HG02678 (cell line): ENCODE data around the gene ORMDL1.

Experiments
- ATAC-seq: cut with Tn5 transposase; IDR thresholded peaks from one replicate; pipeline ENCODE4 v1.9.1; 2021; ENCODE audit warnings: mild to moderate bottlenecking, moderate library complexity; ENCODE audit not compliant: unreplicated experiment

The ORMDL1 gene, protein sequence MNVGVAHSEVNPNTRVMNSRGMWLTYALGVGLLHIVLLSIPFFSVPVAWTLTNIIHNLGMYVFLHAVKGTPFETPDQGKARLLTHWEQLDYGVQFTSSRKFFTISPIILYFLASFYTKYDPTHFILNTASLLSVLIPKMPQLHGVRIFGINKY

DNA sequence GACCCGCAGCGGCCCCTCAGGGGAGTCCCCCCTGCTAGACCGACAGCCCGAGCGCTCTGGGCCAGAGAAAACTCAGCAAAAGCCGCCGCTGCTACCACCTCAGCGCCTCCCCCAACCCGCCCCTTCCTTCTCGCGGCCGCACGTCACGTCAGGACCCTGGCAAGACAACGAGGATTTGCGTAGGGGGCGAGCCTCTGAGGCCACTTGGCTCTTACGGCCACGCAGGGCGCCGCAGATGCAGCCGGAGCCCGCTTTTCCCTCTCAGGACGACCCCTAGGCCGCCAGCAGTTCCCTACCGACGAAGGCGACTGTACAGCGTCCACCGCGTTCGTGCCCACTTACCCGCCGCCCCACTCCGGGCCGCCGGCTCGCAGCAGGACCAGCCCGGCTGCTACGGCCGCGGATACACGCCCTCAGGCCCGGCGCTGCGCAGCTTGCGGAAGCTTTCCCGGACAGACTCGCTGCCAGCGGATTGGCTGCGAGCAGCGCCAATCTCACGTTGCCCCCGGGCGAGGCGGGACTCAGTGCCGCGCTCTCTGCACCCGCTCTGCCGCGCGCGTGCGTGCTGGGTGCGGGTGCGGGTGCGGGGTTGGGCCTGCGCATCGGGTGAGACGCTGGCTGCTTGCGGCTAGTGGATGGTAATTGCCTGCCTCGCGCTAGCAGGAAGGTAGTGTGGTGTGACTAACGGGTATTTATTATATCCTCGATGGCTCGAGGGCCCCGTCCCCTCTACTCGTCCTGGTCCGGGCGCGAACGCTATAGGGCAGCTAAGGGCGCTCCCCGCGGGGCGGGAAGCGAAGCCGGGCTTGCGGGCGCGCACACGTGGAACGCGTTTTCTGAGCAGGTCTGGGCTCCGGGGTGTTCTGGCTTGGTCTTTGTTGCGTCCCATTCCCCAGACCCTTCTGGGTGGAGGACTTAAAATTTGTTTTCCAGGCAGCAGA is at the start of gene ORMDL1, which contains the start of gene PMS1:
Gene ORMDL1 (minus strand): TSS at position 413 of the 941 bp plus-strand sequence. CDS start 1,744 bp downstream, outside the sequence.
Gene PMS1 (plus strand): TSS at position 524 of the 941 bp plus-strand sequence. CDS start 7,360 bp downstream, outside the sequence.
- peak; percentile 92 for ATAC-seq

DNA sequence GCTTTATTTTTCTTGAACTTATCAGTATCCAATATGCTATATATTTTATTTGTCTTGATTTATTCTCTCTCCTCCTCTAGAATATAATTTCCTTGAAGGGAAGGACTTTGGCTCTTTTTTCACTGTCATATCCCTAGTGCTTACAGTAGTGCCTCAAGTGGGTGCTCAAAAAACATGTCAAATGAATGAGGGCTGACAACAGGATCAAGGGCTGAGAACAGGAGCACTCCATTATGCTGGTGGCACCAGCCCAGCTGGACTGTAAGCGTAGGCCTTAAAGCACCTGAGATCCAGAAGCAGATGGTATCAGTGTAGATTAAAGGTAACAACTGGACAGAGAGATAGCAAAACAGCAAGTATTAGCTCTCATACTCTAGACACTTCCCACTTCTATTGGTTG is 46.4 kb upstream of the ORMDL1 start:
- ATAC-seq, result no peak

DNA sequence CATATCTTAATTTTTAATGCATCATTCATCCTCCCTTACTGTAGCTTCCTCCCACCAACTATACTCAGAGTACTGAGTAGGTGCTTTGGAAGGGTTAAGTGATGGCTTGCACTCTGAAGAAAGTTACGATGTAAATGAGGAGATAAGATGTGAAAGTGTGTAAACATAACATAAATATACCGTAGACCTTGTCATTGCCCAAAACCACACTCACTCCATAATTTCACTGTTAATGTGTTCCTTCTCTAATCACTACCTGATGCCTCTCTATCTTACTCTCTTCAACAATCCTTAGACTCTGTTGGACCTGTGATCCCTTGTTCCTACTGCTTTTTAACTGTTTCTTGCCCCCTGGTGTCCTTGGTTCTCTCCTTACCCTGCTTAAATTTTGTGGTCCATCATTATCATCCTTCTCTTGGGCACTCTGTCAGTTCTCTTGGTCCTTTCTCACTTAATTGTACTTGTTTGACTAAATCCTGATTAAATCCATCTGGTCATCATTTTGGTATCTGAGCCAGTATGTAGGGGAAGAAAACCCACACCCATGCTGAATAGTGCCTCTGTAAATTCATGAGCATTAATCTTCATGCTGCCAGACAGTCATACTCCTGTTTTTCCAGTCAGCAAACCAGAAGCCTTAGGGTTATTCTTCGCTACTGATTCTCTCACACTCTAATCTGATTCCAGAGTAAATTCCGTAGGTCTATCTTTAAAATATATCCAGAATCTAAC is 45.1 kb upstream of the ORMDL1 start:
- no peak for ATAC-seq

DNA sequence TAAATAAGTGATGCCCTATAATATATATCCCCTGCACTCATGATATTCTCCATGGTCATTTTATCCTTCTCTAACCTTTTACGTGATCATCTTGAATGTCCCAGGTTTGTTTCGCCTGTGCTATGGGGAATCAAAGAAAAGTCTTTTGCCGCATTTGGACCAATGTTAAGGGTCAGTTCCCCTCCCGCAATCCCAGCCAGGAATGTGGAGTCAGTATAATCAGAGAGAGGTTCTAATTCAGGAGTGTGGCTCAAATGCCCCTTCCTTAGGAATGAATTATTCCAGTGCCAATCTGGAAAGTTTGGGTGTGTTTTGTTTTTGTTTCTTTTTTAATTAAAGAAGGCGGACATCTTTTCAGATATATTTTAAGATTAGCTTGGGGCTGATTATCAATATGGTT is 41.9 kb upstream of the ORMDL1 start:
- ATAC-seq, result no peak

DNA sequence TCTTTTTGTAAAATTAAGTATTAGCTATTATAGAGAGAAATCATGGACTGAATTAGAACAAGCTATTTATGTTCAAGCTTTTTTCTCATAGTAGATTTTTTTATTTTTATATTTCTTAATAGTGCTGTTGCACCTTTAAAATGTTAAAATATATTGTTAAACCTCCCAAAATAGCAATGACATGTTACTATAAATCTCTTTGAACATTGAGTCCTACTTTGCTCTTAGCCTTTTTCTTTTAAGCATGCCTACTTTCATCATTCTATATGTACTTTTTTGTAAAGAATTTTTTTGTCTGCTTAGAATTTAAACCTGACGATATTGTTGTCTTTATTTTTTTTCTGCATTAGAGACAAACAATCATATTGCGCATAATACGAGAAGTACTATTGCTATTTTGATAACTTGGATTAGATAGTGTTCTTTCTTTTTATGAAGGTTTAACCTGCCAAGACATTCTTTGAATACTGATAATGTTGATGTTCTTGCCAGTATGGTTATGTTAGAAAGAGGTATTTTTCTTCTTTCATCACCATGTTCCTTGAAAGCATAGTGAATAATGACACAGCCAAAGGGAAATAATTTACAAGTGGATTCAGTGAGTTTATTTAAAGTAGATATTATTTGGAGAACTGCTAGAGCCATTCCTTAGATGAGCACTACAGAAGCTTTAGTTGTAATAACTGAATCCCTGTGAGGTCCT is 40.7 kb upstream of the ORMDL1 start:
- no peak for ATAC-seq

DNA sequence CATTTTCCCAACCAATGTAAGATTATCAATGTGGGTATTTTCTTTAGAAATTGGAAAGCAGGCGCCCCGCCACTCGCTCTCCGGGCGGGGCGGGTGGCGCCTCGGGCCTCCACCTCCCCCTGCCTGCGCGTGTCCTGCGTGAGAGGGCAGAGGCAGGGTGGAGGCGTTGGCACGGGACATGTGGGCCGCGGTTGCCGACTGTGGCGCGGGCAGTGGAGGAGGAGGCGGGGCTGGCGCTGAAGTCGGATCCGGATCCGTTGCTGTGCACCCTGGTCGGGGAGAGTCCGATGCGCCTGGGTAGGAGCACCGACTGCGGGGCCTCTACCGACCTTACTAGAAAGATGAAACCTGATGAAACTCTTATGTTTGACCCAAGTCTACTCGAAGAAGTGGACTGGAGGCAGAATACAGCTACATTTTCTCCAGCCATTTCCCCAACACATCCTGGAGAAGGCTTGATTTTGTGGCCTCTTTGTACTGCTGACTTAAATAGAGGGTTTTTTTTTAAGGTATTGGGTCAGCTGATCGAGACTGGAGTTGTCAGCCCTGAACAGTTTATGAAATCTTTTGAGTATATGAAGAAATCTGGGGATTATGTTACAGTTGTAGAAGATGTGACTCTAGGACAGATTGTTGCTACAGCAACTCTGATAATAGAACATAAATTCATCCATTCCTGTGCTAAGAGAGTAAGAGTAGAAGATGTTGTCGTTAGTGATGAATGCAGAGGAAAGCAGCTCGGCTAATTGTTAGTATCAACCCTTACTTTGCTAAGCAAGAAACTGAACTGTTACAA is 38.0 kb upstream of the ORMDL1 start:
- ATAC-seq, result no peak

DNA sequence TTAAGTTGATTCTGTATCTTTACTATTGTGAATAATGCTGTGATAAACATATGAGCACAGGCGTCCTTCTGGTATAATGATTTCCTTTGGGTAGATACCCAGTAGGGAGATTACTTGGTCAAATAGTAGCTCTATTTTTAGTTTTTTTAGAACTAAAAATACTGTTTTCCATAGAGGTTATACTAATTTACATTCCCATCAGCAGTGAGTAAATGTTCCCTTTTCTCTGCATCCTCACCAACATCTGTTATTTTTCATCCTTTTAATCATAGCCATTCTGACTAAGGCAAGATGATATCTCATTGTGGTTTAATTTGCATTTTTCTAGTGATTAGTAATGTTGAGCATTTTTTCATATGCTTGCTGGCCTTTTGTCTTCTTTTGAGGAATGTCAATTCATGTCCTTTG is 35.2 kb upstream of the ORMDL1 start:
- ATAC-seq, result no peak

DNA sequence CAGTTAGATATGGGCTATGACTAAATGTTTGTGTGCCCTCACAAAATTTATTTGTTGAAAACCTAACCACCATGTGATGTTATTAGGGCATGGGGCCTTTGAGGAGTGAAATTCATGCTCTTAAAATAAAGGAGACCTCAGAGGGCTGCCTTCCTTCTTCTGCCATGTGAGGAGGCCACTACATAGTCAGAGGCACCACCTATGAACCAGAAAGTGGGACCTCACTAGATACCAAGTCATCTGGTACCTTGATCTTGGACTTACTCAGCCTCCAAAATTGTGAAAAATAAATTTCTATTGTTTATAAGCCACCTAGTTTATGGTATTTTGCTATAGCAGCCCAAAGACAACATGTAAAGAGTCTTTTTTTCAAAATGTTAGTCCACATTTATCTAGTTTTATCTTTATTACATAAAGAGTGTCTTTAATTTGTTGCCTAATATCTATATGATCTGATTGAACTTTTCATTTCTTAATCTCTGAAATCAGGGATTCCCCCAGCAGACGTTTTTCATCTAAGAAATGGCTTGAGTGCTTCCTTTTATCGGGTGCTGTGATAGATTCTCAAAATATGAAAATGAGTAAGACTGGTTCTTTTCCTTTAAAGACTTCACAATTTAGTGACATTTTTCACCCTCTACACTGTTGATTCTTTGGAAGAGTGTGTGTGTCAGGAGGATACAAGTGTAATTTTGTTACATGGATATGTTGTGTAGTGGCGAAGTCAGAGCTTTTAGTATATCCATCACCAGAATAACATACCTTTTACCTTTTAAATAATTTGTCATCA is 34.3 kb upstream of the ORMDL1 start:
- ATAC-seq, result no peak

DNA sequence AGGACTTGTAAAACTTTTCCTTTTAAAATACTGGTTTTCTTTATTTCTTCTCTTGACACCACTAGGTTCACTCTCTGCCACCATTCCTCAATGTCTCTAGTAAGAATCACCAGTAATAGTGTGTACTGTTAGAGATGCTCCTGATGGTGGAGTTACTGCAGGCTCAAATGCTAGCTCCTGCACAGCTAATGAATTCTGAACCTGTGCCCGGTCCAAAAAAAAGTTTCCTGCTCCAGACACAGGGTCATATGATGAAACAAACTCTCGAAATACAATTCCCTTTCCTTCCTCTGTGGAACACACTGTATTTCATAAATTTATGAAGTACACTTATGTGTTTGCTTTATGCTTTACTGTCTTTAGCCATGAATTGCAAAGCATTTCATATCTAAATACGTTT is 19.3 kb upstream of the ORMDL1 start:
- ATAC-seq, result no peak

DNA sequence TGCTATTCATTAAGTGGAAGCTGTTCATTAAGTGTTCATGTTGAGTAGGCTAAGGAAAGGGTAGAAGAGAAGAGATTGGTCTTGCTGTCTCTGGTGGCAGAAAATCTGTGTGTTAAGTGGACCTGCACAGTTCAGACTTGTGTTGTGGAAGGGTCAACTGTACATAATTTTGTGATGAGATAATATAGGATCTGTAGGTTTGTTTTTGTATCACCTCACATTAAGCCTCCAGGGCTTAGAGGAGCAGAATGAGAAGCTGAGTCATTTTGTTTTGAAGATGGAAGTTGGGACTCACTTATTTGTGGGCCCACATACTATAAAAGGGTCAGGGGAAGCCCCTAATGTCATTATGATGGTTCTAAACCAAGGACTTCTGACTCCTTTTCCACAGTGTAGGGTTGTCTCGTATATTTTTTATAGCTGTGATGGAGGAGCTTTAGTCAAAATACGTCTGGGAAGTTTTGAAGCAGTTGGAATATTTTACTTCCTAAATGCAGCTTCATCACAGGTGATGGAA is 18.3 kb upstream of the ORMDL1 start:
- no peak for ATAC-seq

DNA sequence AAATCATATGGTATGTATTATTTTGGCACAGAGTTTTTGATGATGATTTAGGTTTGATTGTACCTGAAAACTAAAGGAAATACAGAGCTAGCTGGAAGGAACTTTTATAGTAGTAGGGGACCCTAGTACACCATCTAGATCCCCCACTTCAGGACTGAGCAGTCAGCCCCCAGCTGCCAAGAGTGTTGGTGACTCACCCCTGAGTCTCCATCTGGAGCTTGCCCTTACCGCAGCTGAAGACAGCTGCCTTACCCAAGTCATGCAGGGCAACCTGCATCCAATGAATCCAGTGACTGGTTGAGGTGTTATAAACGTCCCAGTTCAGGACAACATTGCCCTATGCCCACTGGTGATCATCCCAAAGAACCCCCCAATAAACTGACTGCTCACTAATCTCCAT is 15.4 kb upstream of the ORMDL1 start:
- ATAC-seq, result no peak

DNA sequence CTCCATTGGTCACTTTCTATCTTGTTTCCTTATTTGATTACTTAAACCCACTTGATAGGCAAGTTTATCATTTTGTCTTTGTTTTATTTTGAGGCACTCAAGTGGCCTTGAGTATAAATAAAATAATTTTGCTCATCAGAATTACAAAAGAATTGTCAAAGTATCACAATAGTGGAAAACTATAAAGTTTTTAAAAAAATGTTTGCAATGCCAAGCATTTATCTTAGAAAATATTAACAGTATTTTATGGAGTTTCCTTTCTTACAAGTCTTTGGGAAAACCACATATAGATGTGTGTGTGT is 14.8 kb upstream of the ORMDL1 start:
- no peak for ATAC-seq

DNA sequence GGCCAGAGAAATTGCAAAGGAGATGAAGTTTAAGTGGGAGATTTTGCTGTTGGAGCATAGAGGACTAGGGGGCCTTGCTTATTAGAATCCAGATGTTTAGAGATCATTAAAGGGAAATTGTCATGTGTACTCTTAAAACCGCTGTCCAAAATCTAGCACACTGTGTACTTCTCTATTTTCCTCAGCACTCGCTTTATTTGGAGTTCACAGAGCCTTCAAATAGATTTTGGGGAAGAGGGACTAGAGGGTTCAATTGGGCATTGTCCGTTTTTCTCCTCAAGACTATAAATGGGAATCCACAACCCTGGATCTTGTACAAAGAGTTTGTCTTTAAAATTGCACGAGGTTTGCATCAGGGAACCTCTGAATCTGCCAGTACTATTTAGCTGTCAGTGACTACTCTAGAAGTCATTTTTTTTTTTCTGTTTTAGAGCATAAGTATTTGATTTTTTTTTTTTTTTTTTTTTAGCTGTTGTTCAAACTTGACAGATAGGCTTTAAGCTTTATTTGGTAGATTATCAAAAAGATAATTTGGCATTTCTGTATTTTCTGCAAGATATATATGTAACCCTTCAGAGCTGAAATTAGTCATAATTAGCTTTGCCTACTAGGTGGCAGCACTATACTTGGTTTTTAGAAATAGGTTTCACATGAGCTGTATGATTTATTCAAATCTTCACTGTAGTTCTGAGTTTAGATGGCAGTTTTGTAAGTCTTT is 14.3 kb upstream of the ORMDL1 start:
- peak; percentile 80 for ATAC-seq

DNA sequence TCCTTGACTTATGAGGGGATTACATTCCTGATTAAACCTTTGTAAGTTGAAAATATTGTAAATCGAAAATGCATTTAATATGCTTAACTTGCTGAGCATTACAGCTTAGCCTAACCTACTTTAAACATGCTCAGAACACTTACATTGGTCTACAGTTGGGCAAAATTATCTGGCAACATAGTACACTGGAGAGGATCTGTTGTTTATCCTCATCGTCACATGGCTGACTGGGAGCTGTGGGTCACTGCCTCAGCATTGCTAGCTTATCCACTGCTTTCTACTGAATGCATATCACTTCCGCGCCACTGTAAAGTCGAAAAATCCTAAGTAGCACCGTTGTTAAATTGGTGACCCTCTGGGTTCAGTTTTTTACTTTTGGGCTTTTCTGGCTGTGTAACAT is 13.8 kb upstream of the ORMDL1 start:
- no peak for ATAC-seq

DNA sequence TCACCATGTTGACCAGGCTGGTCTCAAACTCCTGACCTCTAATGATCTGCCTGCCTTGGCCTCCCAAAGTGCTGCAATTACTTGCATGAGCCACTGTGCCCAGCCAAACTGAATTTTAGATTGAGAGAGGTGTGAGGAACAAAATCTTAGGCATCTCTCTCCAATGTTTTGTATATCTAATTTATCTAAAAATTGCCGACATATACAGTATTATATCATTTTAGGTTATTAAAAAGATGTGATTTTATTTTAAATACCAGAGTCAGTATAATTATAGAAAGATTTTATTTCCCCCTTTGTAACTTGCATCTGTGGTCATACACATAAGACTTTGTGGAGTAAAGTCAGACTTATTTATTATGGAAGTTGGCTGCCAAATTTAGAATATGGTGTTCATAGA is 10.2 kb upstream of the ORMDL1 start:
- ATAC-seq, result no peak

DNA sequence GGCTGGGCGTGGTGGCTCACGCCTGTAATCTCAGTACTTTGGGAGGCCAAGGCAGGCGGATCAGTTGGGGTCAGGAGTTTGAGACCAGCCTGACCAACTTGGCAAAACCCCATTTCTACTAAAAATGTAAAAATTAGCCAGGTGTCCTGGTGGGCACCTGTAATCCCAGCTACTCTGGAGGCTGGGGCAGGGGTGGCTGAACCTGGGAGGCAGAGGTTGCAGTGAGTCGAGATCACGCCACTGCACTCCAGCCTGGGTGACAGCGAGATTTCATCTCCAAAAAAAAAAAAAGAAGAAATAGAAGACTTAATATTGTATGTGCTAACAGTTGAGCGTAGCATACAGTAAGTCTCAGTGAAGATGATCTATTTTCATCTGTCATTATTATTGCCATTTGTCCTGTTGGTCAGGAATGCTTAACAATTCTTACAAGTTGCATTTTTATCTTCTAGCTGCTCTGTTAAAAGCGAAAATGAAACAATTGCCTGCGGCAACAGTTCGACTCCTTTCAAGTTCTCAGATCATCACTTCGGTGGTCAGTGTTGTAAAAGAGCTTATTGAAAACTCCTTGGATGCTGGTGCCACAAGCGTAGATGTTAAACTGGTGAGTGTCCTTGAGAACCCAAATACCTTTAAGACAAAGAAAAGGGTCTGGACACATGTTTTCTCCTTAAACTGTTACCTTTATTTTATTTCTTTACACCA is 7.4 kb upstream of the ORMDL1 start:
- ATAC-seq, result no peak

DNA sequence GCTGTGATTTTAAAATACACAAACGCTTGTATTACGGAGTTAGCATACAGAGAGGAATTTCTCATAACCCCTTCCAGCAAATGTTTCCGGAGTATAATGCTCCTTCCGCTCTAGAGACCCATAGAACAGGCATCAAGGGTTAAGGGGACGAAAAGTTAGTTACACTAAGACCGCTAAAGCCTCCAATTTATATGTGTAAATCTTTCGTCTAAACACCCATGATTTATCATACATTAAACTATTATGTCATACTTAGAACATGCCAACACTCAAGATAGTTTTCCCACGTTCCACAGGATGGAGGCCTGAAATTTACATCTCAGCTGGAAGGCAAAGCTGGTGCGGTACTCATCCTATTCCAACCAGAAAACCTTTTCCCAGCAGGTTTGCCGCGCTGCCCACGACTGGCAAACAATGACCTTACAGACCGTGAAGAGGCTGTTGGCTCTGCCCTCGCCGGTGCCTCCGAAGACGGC is 650 bp downstream of the ORMDL1 start:
- ATAC-seq, result peak; percentile 15

DNA sequence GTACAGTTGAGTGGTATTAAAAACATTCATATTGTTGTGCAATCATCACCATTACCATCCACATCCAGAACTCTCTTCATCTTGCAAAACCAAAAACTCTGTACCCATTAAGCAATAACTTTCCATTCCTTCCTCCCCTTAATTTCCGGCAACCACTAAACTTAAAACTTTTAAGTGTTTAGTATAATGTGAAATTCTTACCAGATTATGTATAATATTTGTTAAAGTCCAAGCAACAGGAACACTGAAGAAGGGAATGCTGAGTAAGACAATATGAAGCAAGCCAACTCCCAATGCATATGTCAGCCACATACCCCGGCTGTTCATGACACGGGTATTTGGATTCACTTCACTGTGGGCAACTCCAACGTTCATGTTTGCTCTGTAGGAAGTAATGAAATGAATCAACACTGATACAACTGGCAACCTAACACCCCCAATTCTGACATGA is 1.9 kb downstream of the ORMDL1 start:
- no peak for ATAC-seq
